Testis (tissue), 3 donors: Measurements from ENCODE around the gene DUSP22. TPM values are rescaled to one million over a fixed set of nuclear protein-coding genes. Genes with fewer than 3 reads are reported as not detected.

Experiments used
- DNase-seq: peaks from one replicate; pipeline ENCODE4 v3.0.0-alpha.2; 2019
- H3K27ac ChIP-seq, 2 donors: fragments of 200-600 bp; sonication (generic); one replicate each; pipeline ENCODE4 v1.5.1; 2019
- H3K27me3 ChIP-seq: fragments of 200-600 bp; sonication (generic); one replicate; pipeline ENCODE4 v1.5.1; 2019
- H3K36me3 ChIP-seq: fragments of 200-600 bp; sonication (generic); one replicate; pipeline ENCODE4 v1.5.1; 2017; ENCODE audit warnings: low read depth; ENCODE audit errors: missing control alignments
- H3K4me1 ChIP-seq: fragments of 200-600 bp; sonication (generic); one replicate; pipeline ENCODE4 v1.5.1; 2019
- H3K4me3 ChIP-seq, 2 donors: fragments of 200-600 bp; sonication (generic); one replicate each; pipeline ENCODE4 v1.5.1; 2017 to 2019
- H3K9me3 ChIP-seq: fragments of 200-600 bp; sonication (generic); one replicate; pipeline ENCODE4 v1.5.1; 2017
- POLR2A ChIP-seq: fragments of 450-650 bp; IDR thresholded peaks from one replicate; pipeline ENCODE4 v1.6.1; 2017; ENCODE audit warnings: antibody characterized with exemption, mild to moderate bottlenecking, moderate library complexity
- WGBS, 2 donors: methylation state at CpG; one replicate each; pipeline ENCODE4 v1.1.5; 2018; 5-methylcytosine and 5-hydroxymethylcytosine counted together
- intact Hi-C: fragments of 100-400 bp; cut with DNase I; formaldehyde crosslinking; loops from one replicate; pipeline ENCODE4 v1.15.1; 2023; ENCODE audit warnings: low total_unique reads
- polyA plus RNA-seq: library from polyadenylated mRNA; stranded (reverse); fragments of 350-450 nt; fragmentation: Illumina TruSeq; extraction: RNeasy Lipid Tissue Mini Kit (QIAGEN cat#74804); gene quantifications from one replicate; pipeline ENCODE4 v1.2.3, GENCODE V29; 2014; ENCODE audit warnings: low read depth, low replicate concordance; ENCODE audit not compliant: insufficient read depth
- total RNA-seq, 2 donors: library from RNA; depleted of rRNA; stranded (reverse); fragments of >200 nt; gene quantifications; one replicate each; pipeline ENCODE4 v1.2.3, GENCODE V29; 2016
- TF ChIP-seq, protein P1 (sequence below), 3 experiments: fragments of 450-650 bp in 2 of 3; fragments of 200-600 bp in 1 of 3; sonication (generic) in 1 of 3; IDR thresholded peaks; one replicate each; pipeline ENCODE4 v1.5.1; 2016 to 2019; ENCODE audit warnings: antibody characterized with exemption in 3 of 3, mild to moderate bottlenecking in 2 of 3, moderate library complexity in 1 of 3

The DUSP22 gene
- total and polyA plus RNA-seq, 3 donors from 2014 or later = 112 to 158 (median 129) TPM

DNA sequence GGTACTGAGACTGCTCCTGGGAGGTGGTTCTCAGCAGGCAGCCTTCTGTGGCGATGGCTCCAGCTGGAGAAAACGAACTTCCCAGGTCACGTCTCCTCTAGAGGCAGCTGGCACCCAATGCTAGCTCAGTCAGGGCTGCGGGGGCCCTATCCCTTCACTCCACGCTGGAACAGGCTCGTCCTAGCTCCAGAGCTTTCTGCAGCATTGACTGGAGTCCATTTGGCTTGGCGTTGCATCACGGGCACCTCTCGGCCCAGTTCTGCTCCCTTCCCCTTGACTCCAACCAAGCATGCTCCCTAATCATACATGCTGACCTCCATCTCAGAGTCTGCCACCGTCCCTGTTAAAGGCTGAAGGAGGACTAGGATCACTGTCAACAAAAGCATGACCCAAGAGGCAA is 93.3 kb downstream of the DUSP22 start:
- Histone ChIP-seq H3K27me3 (no peaks in the 10 kb centered on the region), H3K4me1 (no peaks in the 10 kb centered on the region), H3K9me3 (no peaks in the 10 kb centered on the region), H3K27ac (no peak overlapping the region), H3K4me3 (no peak overlapping the region), H3K36me3 (no peaks in the 10 kb centered on the region)
- no peak for DNase-seq
- 85 to 90% methylated on average over 10 of the region's 10 CpGs for WGBS, 2 donors
- TF ChIP-seq POLR2A = no peak
- TF ChIP-seq, protein P1, sequence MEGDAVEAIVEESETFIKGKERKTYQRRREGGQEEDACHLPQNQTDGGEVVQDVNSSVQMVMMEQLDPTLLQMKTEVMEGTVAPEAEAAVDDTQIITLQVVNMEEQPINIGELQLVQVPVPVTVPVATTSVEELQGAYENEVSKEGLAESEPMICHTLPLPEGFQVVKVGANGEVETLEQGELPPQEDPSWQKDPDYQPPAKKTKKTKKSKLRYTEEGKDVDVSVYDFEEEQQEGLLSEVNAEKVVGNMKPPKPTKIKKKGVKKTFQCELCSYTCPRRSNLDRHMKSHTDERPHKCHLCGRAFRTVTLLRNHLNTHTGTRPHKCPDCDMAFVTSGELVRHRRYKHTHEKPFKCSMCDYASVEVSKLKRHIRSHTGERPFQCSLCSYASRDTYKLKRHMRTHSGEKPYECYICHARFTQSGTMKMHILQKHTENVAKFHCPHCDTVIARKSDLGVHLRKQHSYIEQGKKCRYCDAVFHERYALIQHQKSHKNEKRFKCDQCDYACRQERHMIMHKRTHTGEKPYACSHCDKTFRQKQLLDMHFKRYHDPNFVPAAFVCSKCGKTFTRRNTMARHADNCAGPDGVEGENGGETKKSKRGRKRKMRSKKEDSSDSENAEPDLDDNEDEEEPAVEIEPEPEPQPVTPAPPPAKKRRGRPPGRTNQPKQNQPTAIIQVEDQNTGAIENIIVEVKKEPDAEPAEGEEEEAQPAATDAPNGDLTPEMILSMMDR (IDR thresholded peaks at IDR 0.05) = no peak
- intact Hi-C loops = no loop called here

DNA sequence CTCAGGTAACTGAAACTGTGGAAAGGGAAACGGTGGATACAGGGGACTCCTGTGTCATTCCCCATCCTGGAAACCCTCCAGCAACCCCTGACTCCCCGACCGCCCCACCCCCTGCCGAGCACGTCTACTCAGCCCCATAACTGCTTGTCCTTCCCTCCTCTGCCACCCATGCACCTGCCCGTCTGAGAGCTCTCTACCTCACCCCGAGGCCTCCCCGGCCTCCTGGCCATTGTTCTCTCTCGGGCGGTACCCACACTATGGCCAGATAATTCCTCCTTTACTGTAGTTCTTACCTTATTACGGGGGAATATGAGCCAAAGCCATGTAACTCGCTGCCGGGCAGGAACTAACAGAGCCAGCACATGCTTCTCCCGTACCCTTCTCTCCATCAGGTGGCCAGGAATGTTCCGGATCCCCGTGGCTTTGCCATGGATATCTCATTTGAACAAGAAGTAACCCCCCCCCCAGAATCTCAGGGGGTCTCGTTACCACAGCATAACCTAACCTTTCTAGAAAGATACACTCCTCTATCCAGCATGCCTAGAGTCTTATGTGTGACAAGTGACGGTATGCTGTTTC is 94.5 kb downstream of the DUSP22 start:
- no peak overlapping the region for H3K4me3 ChIP-seq
- TF ChIP-seq POLR2A = no peak
- no peaks in the 10 kb centered on the region for H3K9me3 ChIP-seq
- H3K4me1 ChIP-seq = peaks cover 2% of the 10 kb centered on the region
- no peak overlapping the region for H3K27ac ChIP-seq
- no peak for DNase-seq
- H3K27me3 ChIP-seq = no peaks in the 10 kb centered on the region
- intact Hi-C loops = no loop called here
- WGBS, 2 donors = 91% methylated on average over 18 of the region's 18 CpGs
- no peaks in the 10 kb centered on the region for H3K36me3 ChIP-seq

DNA sequence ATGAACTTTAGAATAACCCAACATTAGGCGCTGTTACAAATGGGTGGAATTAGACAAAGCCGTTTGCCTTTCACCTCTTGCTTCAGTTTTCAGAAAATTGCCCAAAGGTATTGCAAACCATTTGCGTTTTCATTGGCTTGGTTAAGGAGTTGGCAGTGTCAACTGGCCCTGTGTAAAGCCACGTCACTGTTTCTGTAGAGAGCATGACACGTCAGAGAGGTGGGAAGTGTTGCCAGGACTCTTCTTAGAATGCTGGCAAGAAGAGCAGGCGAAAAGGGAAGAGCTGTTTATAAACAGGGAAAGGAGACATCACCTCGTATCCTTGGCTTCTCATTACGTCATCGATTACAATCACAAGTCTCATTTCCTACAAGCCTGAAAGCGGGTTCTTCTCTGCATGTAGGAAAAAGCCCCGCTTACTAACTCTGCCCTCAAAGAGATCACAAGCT is 95.0 kb downstream of the DUSP22 start:
- Histone ChIP-seq H3K4me3 (no peak overlapping the region), H3K27ac (no peak overlapping the region), H3K9me3 (no peaks in the 10 kb centered on the region), H3K4me1 (peaks cover 2% of the 10 kb centered on the region), H3K27me3 (no peaks in the 10 kb centered on the region), H3K36me3 (no peaks in the 10 kb centered on the region)
- TF ChIP-seq POLR2A = no peak
- TF ChIP-seq, protein P1 (IDR thresholded peaks at IDR 0.05) = no peak
- intact Hi-C loops = no loop called here
- DNase-seq = no peak
- 74% methylated on average over 11 of the region's 11 CpGs for WGBS, 2 donors

DNA sequence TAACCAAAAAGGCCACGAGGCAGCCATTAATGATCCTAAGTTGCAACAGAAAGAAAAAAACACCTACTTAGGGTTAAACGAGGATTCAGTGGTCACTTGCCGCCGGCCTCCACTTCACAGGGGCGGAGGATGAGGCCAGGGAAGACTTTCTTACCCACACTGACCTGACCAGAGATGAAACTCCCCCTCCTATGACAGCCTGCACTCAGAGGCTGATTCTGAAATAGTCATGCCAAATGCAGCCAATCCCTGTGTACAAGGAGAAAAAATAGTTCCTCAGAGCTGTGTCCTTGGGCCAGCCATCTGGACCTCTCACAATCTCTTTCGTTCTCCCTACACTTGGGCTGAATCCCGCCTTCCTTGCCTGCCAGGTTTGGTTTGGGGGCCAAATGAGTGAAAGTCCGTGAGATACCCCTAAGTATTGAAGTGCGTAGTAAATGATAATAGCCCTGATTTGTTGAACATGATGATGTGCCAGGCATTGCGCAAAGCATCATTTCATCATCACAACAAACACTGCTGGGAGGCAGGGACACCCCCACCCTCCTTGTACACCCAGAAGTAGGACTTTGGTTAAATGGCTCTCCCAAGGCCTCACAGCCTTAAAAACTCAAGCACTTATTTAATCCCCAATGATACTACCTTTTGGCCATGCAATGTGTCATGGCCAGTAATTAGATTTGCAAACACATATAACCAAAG is 96.1 kb downstream of the DUSP22 start:
- no peak overlapping the region for H3K27ac ChIP-seq
- TF ChIP-seq, protein P1 (IDR thresholded peaks at IDR 0.05) = no peak
- TF ChIP-seq POLR2A = no peak
- no peaks in the 10 kb centered on the region for H3K27me3 ChIP-seq
- intact Hi-C loops = no loop called here
- H3K4me1 ChIP-seq = peaks cover 2% of the 10 kb centered on the region
- H3K9me3 ChIP-seq = no peaks in the 10 kb centered on the region
- no peak for DNase-seq
- no peaks in the 10 kb centered on the region for H3K36me3 ChIP-seq
- 62 to 64% methylated on average over 6 to 10 of the region's 10 CpGs for WGBS, 2 donors
- no peak overlapping the region for H3K4me3 ChIP-seq

DNA sequence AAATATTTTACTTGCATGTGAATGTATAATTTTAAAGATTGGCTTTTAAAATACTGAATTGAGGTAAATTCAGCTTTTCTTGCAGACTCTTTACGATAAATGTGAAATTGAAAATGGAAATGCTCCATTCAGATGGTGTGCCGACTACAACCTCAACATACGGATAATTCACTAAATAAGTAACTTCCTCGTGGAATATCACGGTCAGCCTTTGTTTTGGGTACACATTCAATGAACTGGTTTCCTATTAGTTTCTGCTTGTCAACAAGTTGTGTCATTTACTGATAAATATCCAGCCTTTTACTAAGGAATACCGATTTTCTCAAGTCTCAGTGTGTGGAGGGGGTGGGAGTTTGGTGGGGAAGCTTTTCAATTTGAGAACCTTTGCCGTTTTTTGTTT is 96.9 kb downstream of the DUSP22 start:
- DNase-seq = no peak
- TF ChIP-seq POLR2A = no peak
- TF ChIP-seq, protein P1 (IDR thresholded peaks at IDR 0.05) = no peak
- peaks cover 2% of the 10 kb centered on the region for H3K4me1 ChIP-seq
- no peaks in the 10 kb centered on the region for H3K9me3 ChIP-seq
- H3K4me3 ChIP-seq = no peak overlapping the region
- intact Hi-C loops = no loop called here
- no peaks in the 10 kb centered on the region for H3K27me3 ChIP-seq
- WGBS, 2 donors = 81 to 85% methylated on average over 7 of the region's 7 CpGs
- no peaks in the 10 kb centered on the region for H3K36me3 ChIP-seq
- no peak overlapping the region for H3K27ac ChIP-seq
